Measurements from ENCODE around the gene APOA5. TPM values are rescaled to one million over a fixed set of nuclear protein-coding genes. Genes with fewer than 3 reads are reported as not detected.
A peak's percentile ranks its signal among the peaks of the same experiment; 100 is the strongest.

Gene APOA5
- total RNA-seq, 4 donors from 2014 or later, result not detected

DNA sequence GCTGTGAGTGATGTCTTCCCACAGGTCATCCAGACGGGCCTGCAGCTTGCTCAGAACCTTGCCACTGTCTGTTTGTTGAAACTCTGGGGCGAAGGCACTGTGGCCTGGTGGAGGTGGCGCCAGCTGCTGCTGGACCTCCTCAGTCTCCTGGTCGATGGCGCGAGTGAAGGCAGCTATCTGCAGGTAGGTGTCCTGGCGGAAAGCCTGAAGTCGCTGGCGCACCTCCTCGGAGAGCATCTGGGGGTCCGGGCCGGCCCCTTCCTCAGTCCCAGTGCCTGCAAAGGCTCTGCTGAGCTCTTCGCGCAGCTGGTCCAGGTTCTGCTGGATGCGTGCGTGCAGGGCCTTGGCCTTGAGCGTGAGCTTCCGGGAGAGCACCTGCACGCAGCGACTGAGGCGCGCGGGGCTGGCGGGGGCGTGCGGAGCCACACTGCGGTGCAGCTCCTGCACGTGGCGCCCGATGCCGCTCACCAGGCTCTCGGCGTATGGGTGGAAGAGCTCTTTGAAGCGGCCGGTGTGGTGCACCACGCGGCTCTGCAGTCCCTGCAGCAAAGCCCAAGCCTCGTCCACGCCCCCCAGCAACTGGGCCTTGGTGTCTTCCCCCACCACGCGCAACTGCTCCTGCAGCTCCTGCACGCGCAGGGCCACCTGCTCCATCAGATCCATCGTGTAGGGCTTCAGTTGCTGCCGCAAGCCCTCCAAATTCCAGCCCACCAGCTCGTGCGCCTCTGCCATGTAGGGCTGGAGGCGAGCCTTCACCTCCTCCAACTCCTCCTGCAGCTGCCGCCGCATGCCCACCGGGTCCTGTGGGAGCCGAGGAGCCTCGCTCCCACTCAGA, 1.3 kb downstream of the APOA5 start:
- H3K27me3 ChIP-seq, result peaks cover 0 to 11% (median 0%) of the 10 kb centered on the region in 4 donors
- no peak overlapping the region for H3K4me3 ChIP-seq
- TF ChIP-seq CTCF (IDR thresholded peaks at IDR 0.05), result no peak
- no peak for TF ChIP-seq POLR2A (IDR thresholded peaks at IDR 0.05)
- no peaks in the 10 kb centered on the region for H3K9me3 ChIP-seq
- peaks cover 0 to 13% (median 4%) of the 10 kb centered on the region in 3 donors for H3K36me3 ChIP-seq
- WGBS, 2 donors, result 73 to 94% methylated on average over 9 to 15 of the region's 53 CpGs
- H3K4me1 ChIP-seq, result peaks cover 16 to 35% (median 16%) of the 10 kb centered on the region in 3 donors
- intact Hi-C loops (cut with DNase I), result no loop called here
- DNase-seq, result no peak
- no peak overlapping the region for H3K27ac ChIP-seq

DNA sequence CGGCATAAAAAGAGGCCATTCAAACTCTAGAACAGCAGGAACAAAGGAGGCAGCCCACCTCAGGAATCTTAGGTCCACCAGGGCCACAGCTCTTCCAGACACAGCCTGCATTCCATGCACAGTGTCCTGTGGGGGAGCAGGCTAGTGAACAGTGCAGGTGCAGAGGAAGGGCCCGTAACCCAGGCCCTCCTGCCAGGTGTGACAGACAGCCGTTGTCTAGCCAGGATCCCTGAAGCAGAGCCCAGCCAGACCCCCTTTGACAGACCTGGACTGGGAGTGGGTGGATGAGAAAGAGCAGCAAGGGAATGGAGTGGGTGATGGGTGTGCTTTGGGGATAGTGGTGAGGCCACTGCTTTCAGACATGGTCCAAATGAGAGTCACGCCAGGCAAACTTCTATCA, 2.7 kb downstream of the APOA5 start:
- Histone ChIP-seq H3K27ac (no peak overlapping the region), H3K9me3 (no peaks in the 10 kb centered on the region), H3K36me3 (peaks cover 8 to 28% (median 18%) of the 10 kb centered on the region in 3 donors), H3K27me3 (peaks cover 0 to 11% (median 0%) of the 10 kb centered on the region in 4 donors), H3K4me1 (peaks cover 16 to 35% (median 16%) of the 10 kb centered on the region in 3 donors), H3K4me3 (no peak overlapping the region)
- no peak for TF ChIP-seq CTCF (IDR thresholded peaks at IDR 0.05)
- TF ChIP-seq POLR2A (IDR thresholded peaks at IDR 0.05), result no peak
- intact Hi-C loops (cut with DNase I), result no loop called here
- DNase-seq, result no peak
- 75 to 81% methylated on average over 1 to 2 of the region's 4 CpGs for WGBS, 2 donors

GRCh38 chr11:116788534-116788933, 3.1 kb downstream of the APOA5 start:
- 47 to 64% methylated on average over 4 of the region's 4 CpGs for WGBS, 2 donors
- Histone ChIP-seq H3K4me1 (peaks cover 16 to 35% (median 16%) of the 10 kb centered on the region in 3 donors), H3K36me3 (peaks cover 9 to 32% (median 23%) of the 10 kb centered on the region in 3 donors), H3K27me3 (peaks cover 0 to 11% (median 0%) of the 10 kb centered on the region in 4 donors), H3K27ac (peak overlapping the region; percentile 88 to 93 (median 91)), H3K9me3 (no peaks in the 10 kb centered on the region), H3K4me3 (peak overlapping the region; percentile 78 to 87 (median 82))
- no peak for TF ChIP-seq POLR2A (IDR thresholded peaks at IDR 0.05)
- no peak for TF ChIP-seq CTCF (IDR thresholded peaks at IDR 0.05)
- intact Hi-C loops (cut with DNase I), result no loop called here
- DNase-seq, result no peak

DNA sequence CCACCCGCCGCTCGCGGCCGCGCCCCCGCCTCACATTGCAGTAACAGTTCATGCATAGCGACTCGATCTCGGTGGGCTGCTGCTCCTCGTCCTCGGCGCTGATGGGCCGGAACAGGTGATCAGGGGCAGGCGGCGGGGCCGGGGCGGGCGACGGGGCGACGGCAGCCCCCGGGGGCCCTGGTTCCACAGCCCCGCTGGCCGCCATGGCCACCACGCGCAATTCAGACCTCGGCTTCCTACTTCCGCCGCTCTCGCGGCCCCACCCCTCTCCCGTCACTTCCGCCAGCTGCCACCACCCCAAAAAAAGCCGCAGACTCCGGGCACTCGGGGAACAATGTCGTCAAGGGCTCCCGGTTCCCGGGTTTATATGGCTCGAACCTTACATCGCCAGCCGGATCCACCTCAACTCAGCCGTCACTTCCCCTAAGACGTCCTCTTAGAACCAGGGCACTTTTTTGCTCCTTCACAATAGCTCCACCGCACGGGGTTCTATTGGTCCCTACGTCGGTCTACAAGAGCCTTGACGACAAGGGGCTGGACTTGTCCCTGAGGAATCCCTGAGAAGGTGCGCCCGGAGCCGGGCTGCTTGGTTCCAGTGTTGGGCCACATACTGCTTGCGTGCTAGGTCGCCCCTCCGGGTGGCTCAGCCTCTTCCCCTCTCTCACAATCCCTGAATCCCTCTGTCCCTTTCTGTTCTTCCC, 3.7 kb downstream of the APOA5 start, which contains the start of gene ZPR1:
Gene ZPR1 (minus strand): TSS at position 238 of the 701 bp plus-strand sequence. CDS start 33 bp downstream, at position 205.
- peak; percentile 39 for DNase-seq

More for the DNA sequence above, 3.7 kb downstream of the APOA5 start, which contains the start of gene ZPR1:
- H3K9me3 ChIP-seq, result no peaks in the 10 kb centered on the region
- H3K4me1 ChIP-seq, result peaks cover 16 to 35% (median 16%) of the 10 kb centered on the region in 3 donors
- H3K36me3 ChIP-seq, result peaks cover 9 to 38% (median 29%) of the 10 kb centered on the region in 3 donors
- TF ChIP-seq CTCF (IDR thresholded peaks at IDR 0.05) (no peak), POLR2A (IDR thresholded peaks at IDR 0.05) (peak in 3 of 4 donors; percentile 10 to 72 (median 63))
- peak within 1 kb of the TSS; percentile 78 to 87 (median 82) for H3K4me3 ChIP-seq
- 1 to 2% methylated on average over 22 to 33 of the region's 56 CpGs for WGBS, 2 donors
- intact Hi-C loops (cut with DNase I), result no loop called here
- peak within 1 kb of the TSS; percentile 88 to 93 (median 91) for H3K27ac ChIP-seq
- H3K27me3 ChIP-seq, result peaks cover 0 to 11% (median 0%) of the 10 kb centered on the region in 4 donors

Data from esophagus squamous epithelium (tissue), 5 donors.